ENCODE measurements around the gene HMGB3.

GRCh38 chrX:150977411-150978162 lies 5.5 kb upstream of the HMGB3 start:
- TF ChIP-seq, protein P1, sequence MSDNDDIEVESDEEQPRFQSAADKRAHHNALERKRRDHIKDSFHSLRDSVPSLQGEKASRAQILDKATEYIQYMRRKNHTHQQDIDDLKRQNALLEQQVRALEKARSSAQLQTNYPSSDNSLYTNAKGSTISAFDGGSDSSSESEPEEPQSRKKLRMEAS (CRISPR knock-in tag; IDR thresholded peaks at IDR 0.05): no peak
- no peak for TF ChIP-seq SMAD3 (CRISPR knock-in tag; IDR thresholded peaks at IDR 0.05; ENCODE audit: borderline replicate concordance)
- TF ChIP-seq CTCF (IDR thresholded peaks at IDR 0.05): no peak
- TF ChIP-seq, protein P2, sequence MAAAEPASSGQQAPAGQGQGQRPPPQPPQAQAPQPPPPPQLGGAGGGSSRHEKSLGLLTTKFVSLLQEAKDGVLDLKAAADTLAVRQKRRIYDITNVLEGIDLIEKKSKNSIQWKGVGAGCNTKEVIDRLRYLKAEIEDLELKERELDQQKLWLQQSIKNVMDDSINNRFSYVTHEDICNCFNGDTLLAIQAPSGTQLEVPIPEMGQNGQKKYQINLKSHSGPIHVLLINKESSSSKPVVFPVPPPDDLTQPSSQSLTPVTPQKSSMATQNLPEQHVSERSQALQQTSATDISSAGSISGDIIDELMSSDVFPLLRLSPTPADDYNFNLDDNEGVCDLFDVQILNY (CRISPR knock-in tag; IDR thresholded peaks at IDR 0.05): no peak
- TF ChIP-seq MLX (CRISPR knock-in tag; IDR thresholded peaks at IDR 0.05): no peak
- no peak for TF ChIP-seq ZBTB43 (CRISPR knock-in tag; IDR thresholded peaks at IDR 0.05)
- no peak for TF ChIP-seq EMX1 (CRISPR knock-in tag; IDR thresholded peaks at IDR 0.05)
- no peak for TF ChIP-seq IRF1 (CRISPR knock-in tag; IDR thresholded peaks at IDR 0.05)
- TF ChIP-seq ZNF512 (CRISPR knock-in tag; IDR thresholded peaks at IDR 0.05; ENCODE audit: borderline replicate concordance): 0 out of 2 replicates have a peak, but pooled peaks have one; percentile 23
- no peak for TF ChIP-seq USF2 (CRISPR knock-in tag; IDR thresholded peaks at IDR 0.05)
- TF ChIP-seq TP53 (CRISPR knock-in tag; IDR thresholded peaks at IDR 0.05): no peak
- no peak for TF ChIP-seq TEAD4 (CRISPR knock-in tag; IDR thresholded peaks at IDR 0.05)
- TF ChIP-seq PRDM15 (CRISPR knock-in tag; IDR thresholded peaks at IDR 0.05): no peak

All from WTC11 (cell line).